HCT116 (cell line): ENCODE measurements around the gene CFAP57. TPM values are rescaled to one million over a fixed set of nuclear protein-coding genes. Genes with fewer than 3 reads are reported as not detected.
"Not testable (repeated sequence)": the region's sequence is repeated elsewhere in the genome, so short reads cannot be mapped to it uniquely, and the experiment has no call there.

Experiments used
- ATAC-seq: fragments of 200-7000 bp; cut with Tn5 transposase; 2 replicates; pipeline ENCODE4 v1.9.1; 2020; ENCODE audit warnings: mild to moderate bottlenecking, moderate library complexity
- BruUV-seq: library from RNA; stranded (reverse); fragments of 400-500 nt; replicated peaks from 2 replicates; lab custom pipeline; 2021; lab: Mats Ljungman, UMichigan
- CTCF ChIA-PET: fragments of 300-600 bp; sonication (Branson Sonifier 250); formaldehyde crosslinking; loops from one replicate; lab custom pipeline; 2021; ENCODE audit warnings: antibody characterized with exemption; lab: Charles Lee
- POLR2A ChIA-PET: fragments of 300-600, 350-600 bp; sonication (Branson Sonifier 250); formaldehyde crosslinking; loops from one replicate; lab custom pipeline; 2021; ENCODE audit warnings: antibody characterized with exemption; lab: Charles Lee
- RAD21 ChIA-PET, 2 experiments: fragments of 300-600 bp; sonication (Branson Sonifier 250); formaldehyde crosslinking; loops; one replicate each; lab custom pipeline; 2023; ENCODE audit warnings: low total read pairs in 2 of 2; ENCODE audit not compliant: uncharacterized antibody in 2 of 2, unreplicated experiment in 2 of 2, low non-redundant PET in 1 of 2; lab: Charles Lee
- DNase-seq: peaks from one replicate; pipeline ENCODE4 v3.0.0-alpha.2; 2010; ENCODE audit warnings: low read depth, low spot score
- H2AFZ ChIP-seq: fragments of 200-600 bp; shearing (Covaris generic), sonication (generic); 2 replicates; pipeline ENCODE4 v1.6.1; 2017; ENCODE audit warnings: low read depth, mixed run types, mixed read lengths, antibody characterized with exemption, low read length; ENCODE audit not compliant: poor library complexity, severe bottlenecking
- H3K27ac ChIP-seq: 2 replicates; pipeline ENCODE4 v1.5.1; 2012; ENCODE audit warnings: low read depth, low read length
- H3K27me3 ChIP-seq: fragments of 200-600 bp; sonication (generic); 2 replicates; pipeline ENCODE4 v1.6.1; 2016; ENCODE audit warnings: mixed run types, low read length, mixed read lengths; ENCODE audit not compliant: insufficient read depth
- H3K36me3 ChIP-seq, 2 experiments: fragments of 200-500 bp in 1 of 2; fragments of 200-600 bp in 1 of 2; sonication (Bioruptor generic) in 1 of 2; sonication (generic) in 1 of 2; 2 replicates each; pipeline versions ENCODE4 v1.5.1 to v1.6.1; 2014 to 2016; ENCODE audit warnings: low read length in 2 of 2, inconsistent platforms in 1 of 2, mixed read lengths in 1 of 2, mixed run types in 1 of 2; ENCODE audit not compliant: insufficient read depth in 2 of 2, control insufficient read depth in 1 of 2
- H3K4me1 ChIP-seq, 2 experiments: fragments of 200-600 bp in 1 of 2; sonication (generic) in 1 of 2; 2 replicates each; pipeline versions ENCODE4 v1.5.1 to v1.6.1; 2012 to 2017; ENCODE audit warnings: low read length in 2 of 2, inconsistent platforms in 1 of 2, mild to moderate bottlenecking in 1 of 2, mixed read lengths in 1 of 2, mixed run types in 1 of 2, moderate library complexity in 1 of 2; ENCODE audit not compliant: insufficient read depth in 2 of 2, control insufficient read depth in 1 of 2
- H3K4me2 ChIP-seq: fragments of 200-600 bp; sonication (generic); 2 replicates; pipeline ENCODE4 v1.6.1; 2017; ENCODE audit warnings: mixed run types, low read length, mixed read lengths
- H3K4me3 ChIP-seq, 2 experiments: fragments of 200-600 bp in 1 of 2; sonication (generic) in 1 of 2; replicated peaks in 1 of 2; 2 replicates each; pipeline ENCODE4 v1.5.1; 2011 to 2016; ENCODE audit warnings: low read length in 2 of 2, control low read depth in 1 of 2, low read depth in 1 of 2, mild to moderate bottlenecking in 1 of 2, mixed read lengths in 1 of 2, mixed run types in 1 of 2
- H3K79me2 ChIP-seq: fragments of 200-600 bp; sonication (generic); 2 replicates; pipeline ENCODE4 v1.6.1; 2017; ENCODE audit warnings: mild to moderate bottlenecking, mixed run types, low read length, moderate library complexity, mixed read lengths; ENCODE audit not compliant: insufficient read depth
- H3K9ac ChIP-seq: fragments of 200-600 bp; sonication (generic); 2 replicates; pipeline ENCODE4 v1.6.1; 2016; ENCODE audit warnings: low read length, mixed read lengths
- H3K9me2 ChIP-seq: fragments of 200-600 bp; sonication (generic), shearing (Covaris generic); 2 replicates; pipeline ENCODE4 v1.6.1; 2017; ENCODE audit warnings: mixed run types, mild to moderate bottlenecking, moderate library complexity; ENCODE audit not compliant: insufficient read depth
- H3K9me3 ChIP-seq, 2 experiments: fragments of 200-500 bp in 1 of 2; fragments of 200-600 bp in 1 of 2; sonication (Bioruptor generic) in 1 of 2; sonication (generic) in 1 of 2; 2 replicates each; pipeline ENCODE4 v1.6.1; 2014 to 2017; ENCODE audit warnings: low read length in 2 of 2, mixed read lengths in 2 of 2, inconsistent platforms in 1 of 2, low read depth in 1 of 2, mild to moderate bottlenecking in 1 of 2, mixed run types in 1 of 2, moderate library complexity in 1 of 2; ENCODE audit not compliant: control insufficient read depth in 1 of 2, insufficient read depth in 1 of 2
- H4K20me1 ChIP-seq: fragments of 200-600 bp; sonication (generic), shearing (Covaris generic); 2 replicates; pipeline ENCODE4 v1.6.1; 2017; ENCODE audit warnings: mixed run types, mild to moderate bottlenecking, moderate library complexity; ENCODE audit not compliant: insufficient read depth
- CBX3 ChIP-seq: IDR thresholded peaks from 2 replicates; pipeline ENCODE4 v1.6.1; 2012; ENCODE audit warnings: low read depth
- EGR1 ChIP-seq: IDR thresholded peaks from 2 replicates; pipeline ENCODE4 v1.6.1; 2012; ENCODE audit warnings: low read depth
- EZH2 ChIP-seq: fragments of 200-600 bp; sonication (generic); IDR thresholded peaks from 2 replicates; pipeline ENCODE4 v1.6.1; 2017; ENCODE audit warnings: antibody characterized with exemption, mixed run types
- POLR2AphosphoS5 ChIP-seq: IDR thresholded peaks from 2 replicates; pipeline ENCODE4 v1.6.1; 2011; ENCODE audit warnings: mild to moderate bottlenecking, low read depth, low read length, moderate library complexity
- intact Hi-C: fragments of 100-400 bp; cut with micrococcal nuclease; formaldehyde crosslinking; loops from 2 replicates; pipeline ENCODE4 v1.10.0; 2022
- total RNA-seq: library from RNA; stranded (reverse); gene quantifications from one replicate; pipeline ENCODE4 v1.2.1, GENCODE V29; 2021; ENCODE audit not compliant: unreplicated experiment
- TF ChIP-seq, protein P1 (sequence below): IDR thresholded peaks from 2 replicates; pipeline ENCODE4 v1.6.1; 2011; ENCODE audit warnings: mild to moderate bottlenecking, low read length, moderate library complexity; ENCODE audit not compliant: insufficient replicate concordance; ENCODE audit errors: extremely low read depth
- TF ChIP-seq, protein P2 (sequence below): IDR thresholded peaks from 2 replicates; pipeline ENCODE4 v1.6.1; 2012

CFAP57 gene
- total RNA-seq, 1 experiment from 2014 or later, result 0.49 TPM

DNA sequence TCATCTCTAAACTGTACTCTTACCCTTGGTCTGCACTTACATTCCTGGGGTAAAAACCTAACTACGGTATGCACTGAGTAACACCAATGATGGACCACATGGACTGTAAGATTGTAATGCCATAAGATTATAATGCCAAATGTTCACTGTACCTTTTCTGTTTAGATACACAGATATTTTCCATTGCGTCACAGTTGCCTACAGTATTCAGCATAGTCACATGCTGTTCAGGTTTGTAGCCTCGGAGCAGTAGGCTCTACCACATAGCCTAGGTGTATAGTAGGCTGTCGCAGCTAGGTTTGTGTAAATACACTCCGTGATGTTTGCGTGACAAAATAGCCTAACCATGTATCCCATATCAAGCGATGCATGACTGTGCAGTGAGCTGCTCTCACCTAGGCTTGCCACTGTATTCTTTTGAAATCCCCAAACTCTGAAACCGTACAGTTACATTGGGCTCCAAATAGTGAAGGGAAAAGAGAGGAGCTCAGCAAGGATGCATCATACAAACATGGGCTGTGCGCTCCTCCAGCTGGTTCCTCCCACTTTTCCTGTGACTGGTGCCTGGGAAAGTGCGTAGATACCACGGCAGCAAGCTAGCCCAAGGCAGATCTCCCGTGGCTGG lies 35.2 kb downstream of the CFAP57 start:
- DNase-seq (peak; percentile 23), ATAC-seq (peak; percentile 64)
- Histone ChIP-seq H3K27me3 (no peaks in the 10 kb centered on the region), H3K36me3 (no peaks in the 10 kb centered on the region), H3K4me3 (peak overlapping the region; percentile 24 to 55), H2AFZ (peak overlapping the region; percentile 70), H3K9me2 (no peaks in the 10 kb centered on the region), H3K4me1 (peaks cover 21 to 34% of the 10 kb centered on the region in 2 experiments), H4K20me1 (no peaks in the 10 kb centered on the region), H3K4me2 (peak overlapping the region; percentile 86), H3K9ac (peak overlapping the region; percentile 71), H3K27ac (peak overlapping the region; percentile 75), H3K79me2 (no peaks in the 10 kb centered on the region), H3K9me3 (no peaks in the 10 kb centered on the region)
- RAD21 ChIA-PET, result interaction anchor here in 1 of 2 experiments (1.0 to 1.8 kb wide), 2 partner anchors 20 to 134 kb away, joined by 4 to 5 read pairs; no protein-coding TSS in a partner anchor
- CTCF ChIA-PET, result interaction anchor here (1.0 to 1.4 kb wide), 2 partner anchors 20 to 63 kb away, joined by 3 to 6 read pairs; no protein-coding TSS in a partner anchor
- TF ChIP-seq POLR2AphosphoS5 (no peak), EZH2 (no peak), EGR1 (no peak), CBX3 (peak; percentile 25; the same call in 1 of the 2 replicates)
- TF ChIP-seq, protein P1, sequence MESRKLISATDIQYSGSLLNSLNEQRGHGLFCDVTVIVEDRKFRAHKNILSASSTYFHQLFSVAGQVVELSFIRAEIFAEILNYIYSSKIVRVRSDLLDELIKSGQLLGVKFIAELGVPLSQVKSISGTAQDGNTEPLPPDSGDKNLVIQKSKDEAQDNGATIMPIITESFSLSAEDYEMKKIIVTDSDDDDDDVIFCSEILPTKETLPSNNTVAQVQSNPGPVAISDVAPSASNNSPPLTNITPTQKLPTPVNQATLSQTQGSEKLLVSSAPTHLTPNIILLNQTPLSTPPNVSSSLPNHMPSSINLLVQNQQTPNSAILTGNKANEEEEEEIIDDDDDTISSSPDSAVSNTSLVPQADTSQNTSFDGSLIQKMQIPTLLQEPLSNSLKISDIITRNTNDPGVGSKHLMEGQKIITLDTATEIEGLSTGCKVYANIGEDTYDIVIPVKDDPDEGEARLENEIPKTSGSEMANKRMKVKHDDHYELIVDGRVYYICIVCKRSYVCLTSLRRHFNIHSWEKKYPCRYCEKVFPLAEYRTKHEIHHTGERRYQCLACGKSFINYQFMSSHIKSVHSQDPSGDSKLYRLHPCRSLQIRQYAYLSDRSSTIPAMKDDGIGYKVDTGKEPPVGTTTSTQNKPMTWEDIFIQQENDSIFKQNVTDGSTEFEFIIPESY, result no peak
- TF ChIP-seq, protein P2, sequence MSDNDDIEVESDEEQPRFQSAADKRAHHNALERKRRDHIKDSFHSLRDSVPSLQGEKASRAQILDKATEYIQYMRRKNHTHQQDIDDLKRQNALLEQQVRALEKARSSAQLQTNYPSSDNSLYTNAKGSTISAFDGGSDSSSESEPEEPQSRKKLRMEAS, result peak; percentile 34
- POLR2A ChIA-PET, result interaction anchor here (1.5 to 1.6 kb wide), 2 partner anchors 9 to 12 kb away, joined by 3 to 5 read pairs; no protein-coding TSS in a partner anchor
- intact Hi-C loops, result loop anchor here (10.0 kb wide), 1 partner anchor 293 kb away; no protein-coding TSS in a partner anchor
- TSS peak; percentile 98 for BruUV-seq

DNA sequence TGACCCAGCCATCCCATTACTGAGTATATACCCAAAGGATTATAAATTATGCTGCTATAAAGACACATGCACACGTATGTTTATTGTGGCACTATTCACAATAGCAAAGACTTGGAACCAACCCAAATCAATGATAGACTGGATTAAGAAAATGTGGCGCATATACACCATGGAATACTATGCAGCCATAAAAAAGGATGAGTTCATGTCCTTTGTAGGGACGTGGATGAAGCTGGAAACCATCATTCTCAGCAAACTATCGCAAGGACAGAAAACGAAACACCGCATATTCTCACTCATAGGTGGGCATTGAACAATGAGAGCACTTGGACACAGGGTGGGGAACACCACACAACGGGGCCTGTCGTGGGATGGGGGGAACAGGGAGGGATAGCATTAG lies 36.1 kb downstream of the CFAP57 start:
- BruUV-seq, result not testable (repeated sequence)

More for the DNA sequence above, 36.1 kb downstream of the CFAP57 start:
- H3K9ac ChIP-seq, H3K79me2 ChIP-seq, H3K4me2 ChIP-seq, ATAC-seq, DNase-seq, POLR2A ChIA-PET, H2AFZ ChIP-seq, RAD21 ChIA-PET, H3K27ac ChIP-seq, H3K9me3 ChIP-seq, H4K20me1 ChIP-seq, H3K36me3 ChIP-seq, H3K27me3 ChIP-seq, H3K9me2 ChIP-seq, CTCF ChIA-PET, H3K4me3 ChIP-seq: not testable (repeated sequence)
- intact Hi-C loops, result loop anchor here (10.0 kb wide), 1 partner anchor 293 kb away; no protein-coding TSS in a partner anchor
- peaks cover 21 to 34% of the 10 kb centered on the region in 2 experiments for H3K4me1 ChIP-seq
